Subcutaneous abdominal adipose tissue (tissue), 5 donors: ENCODE measurements around the gene DNAJC5.

Source experiments
- H3K27ac ChIP-seq: one replicate; pipeline ENCODE4 v1.7.0; 2013; ENCODE audit warnings: low read depth, mild to moderate bottlenecking, inconsistent platforms, low read length, moderate library complexity
- H3K27me3 ChIP-seq, 5 donors: one replicate each; pipeline ENCODE4 v1.7.0; 2013; ENCODE audit warnings: low read length in 5 of 5, inconsistent platforms in 1 of 5; ENCODE audit not compliant: control insufficient read depth in 5 of 5, insufficient read depth in 4 of 5
- H3K36me3 ChIP-seq, 5 donors: one replicate each; pipeline ENCODE4 v1.7.0; 2013; ENCODE audit warnings: low read length in 5 of 5; ENCODE audit not compliant: control insufficient read depth in 5 of 5, insufficient read depth in 5 of 5
- H3K4me1 ChIP-seq, 5 donors: one replicate each; pipeline ENCODE4 v1.7.0; 2013; ENCODE audit warnings: low read length in 5 of 5, mild to moderate bottlenecking in 3 of 5, moderate library complexity in 1 of 5; ENCODE audit not compliant: control insufficient read depth in 5 of 5, insufficient read depth in 5 of 5
- H3K4me3 ChIP-seq, 5 donors: one replicate each; pipeline ENCODE4 v1.7.0; 2013; ENCODE audit warnings: low read length in 5 of 5, low read depth in 1 of 5
- H3K9ac ChIP-seq, 5 donors: one replicate each; pipeline ENCODE4 v1.7.0; 2013; ENCODE audit warnings: low read length in 5 of 5, mild to moderate bottlenecking in 4 of 5, moderate library complexity in 3 of 5
- H3K9me3 ChIP-seq, 5 donors: one replicate each; pipeline ENCODE4 v1.7.0; 2013; ENCODE audit warnings: low read length in 5 of 5; ENCODE audit not compliant: control insufficient read depth in 5 of 5
- donor health status: healthy.
- donor health status: healthy.
- donor health status: healthy.
- donor health status: healthy.
- donor health status: healthy.

DNAJC5 gene

GRCh38 chr20:63893999-63894357 lies 948 bp upstream of the DNAJC5 start:
- Histone ChIP-seq H3K9me3 (no peaks in the 10 kb centered on the region), H3K36me3 (peaks cover 0 to 44% (median 29%) of the 10 kb centered on the region in 5 donors), H3K4me3 (peak overlapping the region in 4 of 5 donors; percentile 65 to 75 (median 71)), H3K9ac (peak overlapping the region in 2 of 5 donors; percentile 7 to 65), H3K4me1 (peaks cover 13 to 54% (median 39%) of the 10 kb centered on the region in 5 donors), H3K27ac (peak overlapping the region; percentile 67), H3K27me3 (no peaks in the 10 kb centered on the region)

- H3K9me3 ChIP-seq: no peaks in the 10 kb centered on the region
- peak overlapping the region; percentile 90 for H3K27ac ChIP-seq
- peaks cover 13 to 50% (median 30%) of the 10 kb centered on the region in 5 donors for H3K4me1 ChIP-seq
- H3K27me3 ChIP-seq: no peaks in the 10 kb centered on the region
- peak overlapping the region; percentile 61 to 71 (median 68) for H3K9ac ChIP-seq
- peak overlapping the region; percentile 47 to 72 (median 66) for H3K4me3 ChIP-seq
- peaks cover 0 to 30% (median 16%) of the 10 kb centered on the region in 5 donors for H3K36me3 ChIP-seq
Measured at GRCh38 chr20:63895202-63895951, 451 bp downstream of the DNAJC5 start.

- peak overlapping the region; percentile 47 to 72 (median 66) for H3K4me3 ChIP-seq
- no peaks in the 10 kb centered on the region for H3K27me3 ChIP-seq
- peaks cover 13 to 54% (median 32%) of the 10 kb centered on the region in 5 donors for H3K4me1 ChIP-seq
- H3K36me3 ChIP-seq: peaks cover 0 to 24% (median 12%) of the 10 kb centered on the region in 5 donors
- no peaks in the 10 kb centered on the region for H3K9me3 ChIP-seq
- peak overlapping the region; percentile 61 to 71 (median 68) for H3K9ac ChIP-seq
- H3K27ac ChIP-seq: peak overlapping the region; percentile 90
Measured at GRCh38 chr20:63895952-63896263, 982 bp downstream of the DNAJC5 start.

GRCh38 chr20:63896264-63897105 lies 1.6 kb downstream of the DNAJC5 start:
- H3K36me3 ChIP-seq: peaks cover 0 to 22% (median 7%) of the 10 kb centered on the region in 5 donors
- H3K4me3 ChIP-seq: peak overlapping the region; percentile 47 to 72 (median 66)
- peak overlapping the region; percentile 48 to 71 (median 66) for H3K9ac ChIP-seq
- no peaks in the 10 kb centered on the region for H3K27me3 ChIP-seq
- H3K4me1 ChIP-seq: peaks cover 13 to 59% (median 34%) of the 10 kb centered on the region in 5 donors
- H3K27ac ChIP-seq: peak overlapping the region; percentile 90
- no peaks in the 10 kb centered on the region for H3K9me3 ChIP-seq

GRCh38 chr20:63897978-63898561 lies 3.1 kb downstream of the DNAJC5 start:
- Histone ChIP-seq H3K4me3 (no peak overlapping the region), H3K9ac (no peak overlapping the region), H3K36me3 (peaks cover 0 to 15% (median 2%) of the 10 kb centered on the region in 5 donors), H3K9me3 (no peaks in the 10 kb centered on the region), H3K27ac (no peak overlapping the region), H3K4me1 (peaks cover 13 to 63% (median 34%) of the 10 kb centered on the region in 5 donors), H3K27me3 (no peaks in the 10 kb centered on the region)

- H3K4me1 ChIP-seq: peaks cover 13 to 63% (median 33%) of the 10 kb centered on the region in 5 donors
- peak overlapping the region in 2 of 5 donors; percentile 15 to 46 for H3K9ac ChIP-seq
- no peaks in the 10 kb centered on the region for H3K27me3 ChIP-seq
- H3K9me3 ChIP-seq: no peaks in the 10 kb centered on the region
- H3K36me3 ChIP-seq: peaks cover 0 to 16% (median 2%) of the 10 kb centered on the region in 5 donors
- no peak overlapping the region for H3K27ac ChIP-seq
- H3K4me3 ChIP-seq: no peak overlapping the region
Measured at GRCh38 chr20:63898882-63899558, 4.1 kb downstream of the DNAJC5 start.

GRCh38 chr20:63900413-63900812 lies 5.5 kb downstream of the DNAJC5 start:
- H3K9me3 ChIP-seq: no peaks in the 10 kb centered on the region
- H3K9ac ChIP-seq: no peak overlapping the region
- peaks cover 13 to 57% (median 28%) of the 10 kb centered on the region in 5 donors for H3K4me1 ChIP-seq
- H3K27ac ChIP-seq: no peak overlapping the region
- no peak overlapping the region for H3K4me3 ChIP-seq
- no peaks in the 10 kb centered on the region for H3K27me3 ChIP-seq
- H3K36me3 ChIP-seq: peaks cover 0 to 16% (median 2%) of the 10 kb centered on the region in 5 donors

GRCh38 chr20:63903796-63904561 lies 9.1 kb downstream of the DNAJC5 start:
- peaks cover 0 to 12% (median 0%) of the 10 kb centered on the region in 5 donors for H3K36me3 ChIP-seq
- no peaks in the 10 kb centered on the region for H3K9me3 ChIP-seq
- peaks cover 0 to 30% (median 9%) of the 10 kb centered on the region in 5 donors for H3K4me1 ChIP-seq
- H3K9ac ChIP-seq: peak overlapping the region in 1 of 5 donors; percentile 30
- H3K27ac ChIP-seq: no peak overlapping the region
- H3K4me3 ChIP-seq: no peak overlapping the region
- no peaks in the 10 kb centered on the region for H3K27me3 ChIP-seq
